ENCODE data around the gene LRRFIP1.
"Not testable (repeated sequence)": the region's sequence is repeated elsewhere in the genome, so short reads cannot be mapped to it uniquely, and the experiment has no call there.

The LRRFIP1 gene

GRCh38 chr2:237597196-237598145, 29.9 kb upstream of the LRRFIP1 start:
- no peak for DNase-seq

GRCh38 chr2:237598468-237599208, 28.7 kb upstream of the LRRFIP1 start:
- DNase-seq = no peak

- DNase-seq = no peak
Measured at GRCh38 chr2:237599465-237600110, 27.8 kb upstream of the LRRFIP1 start.

- no peak for DNase-seq
Measured at GRCh38 chr2:237600205-237600846, 27.1 kb upstream of the LRRFIP1 start.

GRCh38 chr2:237601453-237602116, 25.8 kb upstream of the LRRFIP1 start:
- DNase-seq = no peak

GRCh38 chr2:237602409-237602808, 25.0 kb upstream of the LRRFIP1 start:
- no peak for DNase-seq

GRCh38 chr2:237603049-237603717, 24.2 kb upstream of the LRRFIP1 start:
- DNase-seq = no peak

GRCh38 chr2:237603718-237604362, 23.5 kb upstream of the LRRFIP1 start:
- no peak for DNase-seq

- DNase-seq = no peak
Measured at GRCh38 chr2:237604391-237604790, 23.0 kb upstream of the LRRFIP1 start.

GRCh38 chr2:237604960-237605359, 22.4 kb upstream of the LRRFIP1 start:
- peak in 1 of 2 experiments; percentile 8 for DNase-seq

GRCh38 chr2:237606522-237606921, 20.9 kb upstream of the LRRFIP1 start:
- not testable (repeated sequence) for DNase-seq

- no peak for DNase-seq
Measured at GRCh38 chr2:237612527-237613357, 14.6 kb upstream of the LRRFIP1 start.

GRCh38 chr2:237613679-237614078, 13.7 kb upstream of the LRRFIP1 start:
- DNase-seq = no peak

GRCh38 chr2:237614151-237614720, 13.2 kb upstream of the LRRFIP1 start:
- no peak for DNase-seq

- no peak for DNase-seq
Measured at GRCh38 chr2:237615631-237616249, 11.6 kb upstream of the LRRFIP1 start.

- no peak for DNase-seq
Measured at GRCh38 chr2:237616373-237616733, 11.0 kb upstream of the LRRFIP1 start.

- no peak for DNase-seq
Measured at GRCh38 chr2:237616734-237617586, 10.4 kb upstream of the LRRFIP1 start.

GRCh38 chr2:237617587-237617982, 9.8 kb upstream of the LRRFIP1 start:
- DNase-seq = no peak

All from NCI-H446 (cell line).